ENCODE data around the gene HOXA4. TPM values are rescaled to one million over a fixed set of nuclear protein-coding genes. Genes with fewer than 3 reads are reported as not detected.

The HOXA4 gene
- total and polyA plus RNA-seq, 2 of the 4 experiments (the other 2 are of a cell fraction), result 0.36 to 8.0 TPM

DNA sequence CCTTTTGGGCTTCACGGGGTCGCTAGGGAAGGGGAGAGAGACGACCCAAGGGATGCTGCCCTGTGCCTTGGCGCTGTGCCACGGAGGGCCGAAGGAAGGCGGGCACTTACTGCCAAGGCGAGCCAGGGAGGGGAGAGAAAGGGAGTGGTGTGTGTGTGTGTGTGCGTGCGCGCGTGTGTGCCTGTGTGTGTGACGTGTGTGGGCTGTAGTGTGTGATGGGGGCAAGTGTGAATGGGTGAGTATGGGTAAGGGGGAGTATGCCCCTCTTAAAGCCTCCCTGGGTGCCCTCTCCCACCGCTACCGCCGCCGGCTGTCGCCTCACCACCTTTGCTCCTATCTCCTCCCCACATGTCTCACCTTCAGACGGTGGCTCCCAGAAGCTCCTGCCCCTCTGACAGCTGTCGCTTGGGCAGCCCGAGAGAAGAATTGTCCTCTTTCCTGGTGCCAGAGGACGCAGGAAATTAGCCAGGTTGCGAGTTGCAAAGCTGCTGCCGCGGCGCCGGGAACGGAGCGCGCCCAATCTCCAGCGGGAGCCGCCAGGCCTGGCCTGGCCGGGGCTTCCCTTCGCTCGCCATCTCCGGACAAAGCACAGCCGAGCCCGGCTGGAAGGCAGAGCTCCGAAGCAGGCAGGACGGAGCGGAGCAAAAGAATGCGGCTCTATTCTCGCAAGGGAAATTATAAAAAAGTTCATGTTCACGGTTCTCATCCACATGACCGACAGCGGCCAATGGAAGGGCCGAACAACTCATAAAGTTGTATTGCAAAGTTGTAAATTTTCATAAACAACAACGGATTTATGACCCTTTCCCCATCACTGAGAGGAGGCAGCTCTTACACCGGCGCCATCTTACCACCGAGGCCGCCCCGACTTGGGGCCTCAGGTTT is 21.6 kb upstream of the HOXA4 start, which contains the start of gene HOXA3:
TSS of gene HOXA3 (minus strand) at position 653 of the 885 bp plus-strand sequence. CDS start 41,943 bp downstream, outside the sequence.
- Histone ChIP-seq H3K23ac (ENCODE audit: low read depth, low read length) (peak within 1 kb of the TSS; percentile 73), H3K79me1 (ENCODE audit: low read depth in 1 of 2, low read length in 2 of 2) (0 out of 4 replicates have a peak, but pooled peaks cover 0 to 19% of the 10 kb centered on the region in 2 experiments), H3K9me1 (ENCODE audit: insufficient read depth, low read length) (peaks cover 3% of the 10 kb centered on the region; the same call in 1 of the 2 replicates), H3K4ac (ENCODE audit: low read depth, low read length) (peak within 1 kb of the TSS; percentile 57), H2BK15ac (ENCODE audit: low read depth, low read length) (peak within 1 kb of the TSS; percentile 27; the same call in 2 of the 3 replicates), H2AK5ac (ENCODE audit: low read depth, low read length) (peak within 1 kb of the TSS; percentile 15; the same call in 1 of the 2 replicates), H4K5ac (ENCODE audit: low read depth, low read length) (peak within 1 kb of the TSS; percentile 67; the same call in 1 of the 2 replicates), H2AK9ac (replicated peaks; ENCODE audit: low read depth, low read length, poor library complexity) (peak within 1 kb of the TSS; percentile 38), H2AFZ (replicated peaks; ENCODE audit: low read length, poor library complexity) (peak within 1 kb of the TSS; percentile 87), H3K4me2 (ENCODE audit: low read depth, low read length) (peak within 1 kb of the TSS; percentile 87), H3K36me3 (ENCODE audit: control insufficient read depth, insufficient read depth, low read length) (no peaks in the 10 kb centered on the region), H3K9ac (ENCODE audit: low read depth, low read length) (peak within 1 kb of the TSS; percentile 54), H3K4me3 (ENCODE audit: insufficient read depth, low read depth, low read length) (peak within 1 kb of the TSS; percentile 54), H3K4me1 (ENCODE audit: control insufficient read depth, insufficient read depth, low read length) (peaks cover 12% of the 10 kb centered on the region), H4K20me1 (ENCODE audit: insufficient read depth, low read length) (no peaks in the 10 kb centered on the region), H3K18ac (ENCODE audit: low read depth, low read length) (peak within 1 kb of the TSS; percentile 31; the same call in 1 of the 2 replicates), H3K9me3 (ENCODE audit: control insufficient read depth, insufficient read depth, low read length) (no peaks in the 10 kb centered on the region), H2BK20ac (ENCODE audit: low read depth, low read length) (0 out of 2 replicates have a peak within 1 kb of the TSS, but pooled peaks have one; percentile 6), H4K8ac (ENCODE audit: low read depth in 2 of 2, low read length in 2 of 2) (peak within 1 kb of the TSS; percentile 55 to 68; a peak in 3 of 4 replicates), H4K91ac (ENCODE audit: insufficient read depth, low read depth, low read length) (peak within 1 kb of the TSS; percentile 40), H3K56ac (ENCODE audit: extremely low read depth, insufficient read depth, low read length) (no peak within 1 kb of the TSS), H3K27me3 (ENCODE audit: control insufficient read depth, insufficient read depth, low read length) (no peaks in the 10 kb centered on the region), H3K14ac (replicated peaks; ENCODE audit: low read depth, low read length) (peak within 1 kb of the TSS; percentile 69), H3K27ac (ENCODE audit: insufficient read depth, low read length) (peak within 1 kb of the TSS; percentile 81), H2BK120ac (ENCODE audit: low read depth, low read length) (peak within 1 kb of the TSS; percentile 57; the same call in 1 of the 2 replicates), H2BK5ac (ENCODE audit: low read depth, low read length, poor library complexity, severe bottlenecking) (peak within 1 kb of the TSS; percentile 18)
- intact Hi-C loops (cut with micrococcal nuclease), result no loop called here
- WGBS, 2 experiments (ENCODE audit: extremely low coverage in 2 of 2, insufficient read length in 1 of 2), result 19% methylated on average over 12 of the region's 53 CpGs; no CpG with 5 or more reads in 1 of the 2 experiments
- peak; percentile 2 for ATAC-seq (ENCODE audit: low read depth)
- dilution Hi-C loops (cut with HindIII; ENCODE audit: low sequenced_read_pairs, unreplicated experiment), result no loop called here
- CTCF ChIA-PET, result interaction anchor here (0.8 kb wide), 1 partner anchor 8 kb away, joined by 3 read pairs; no protein-coding TSS in a partner anchor
- BruUV-seq (replicated peaks), result no TSS peak
- POLR2A ChIA-PET (ENCODE audit: unreplicated experiment), result no interaction called here
- peak; percentile 59 for DNase-seq
- in situ Hi-C loops (cut with MboI; ENCODE audit: low sequenced_read_pairs), result no loop called here
- TF ChIP-seq, protein P1, sequence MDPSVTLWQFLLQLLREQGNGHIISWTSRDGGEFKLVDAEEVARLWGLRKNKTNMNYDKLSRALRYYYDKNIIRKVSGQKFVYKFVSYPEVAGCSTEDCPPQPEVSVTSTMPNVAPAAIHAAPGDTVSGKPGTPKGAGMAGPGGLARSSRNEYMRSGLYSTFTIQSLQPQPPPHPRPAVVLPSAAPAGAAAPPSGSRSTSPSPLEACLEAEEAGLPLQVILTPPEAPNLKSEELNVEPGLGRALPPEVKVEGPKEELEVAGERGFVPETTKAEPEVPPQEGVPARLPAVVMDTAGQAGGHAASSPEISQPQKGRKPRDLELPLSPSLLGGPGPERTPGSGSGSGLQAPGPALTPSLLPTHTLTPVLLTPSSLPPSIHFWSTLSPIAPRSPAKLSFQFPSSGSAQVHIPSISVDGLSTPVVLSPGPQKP (IDR thresholded peaks at IDR 0.05; ENCODE audit: borderline replicate concordance, low read depth, low read length), result no peak
- TF ChIP-seq CHD1 (IDR thresholded peaks at IDR 0.05; ENCODE audit: low read depth, low read length) (no peak), POLR2A (IDR thresholded peaks at IDR 0.05; ENCODE audit: low read depth, low read length) (0 out of 2 replicates have a peak, but pooled peaks have one; percentile 42), BHLHE40 (IDR thresholded peaks at IDR 0.05; ENCODE audit: low read depth, low read length) (no peak), FOS (IDR thresholded peaks at IDR 0.05; ENCODE audit: low read depth, low read length) (no peak), MAFK (IDR thresholded peaks at IDR 0.05; ENCODE audit: low read depth, low read length) (no peak), RFX5 (IDR thresholded peaks at IDR 0.05; ENCODE audit: low read depth, low read length) (no peak), MXI1 (IDR thresholded peaks at IDR 0.05; ENCODE audit: borderline replicate concordance, low read depth, low read length) (no peak), NFE2L2 (IDR thresholded peaks at IDR 0.05; ENCODE audit: low read depth, low read length) (no peak), RCOR1 (IDR thresholded peaks at IDR 0.05; ENCODE audit: insufficient replicate concordance, low read length) (no peak), CEBPB (IDR thresholded peaks at IDR 0.05; ENCODE audit: low read depth, low read length) (no peak)
- TF ChIP-seq, protein P2, sequence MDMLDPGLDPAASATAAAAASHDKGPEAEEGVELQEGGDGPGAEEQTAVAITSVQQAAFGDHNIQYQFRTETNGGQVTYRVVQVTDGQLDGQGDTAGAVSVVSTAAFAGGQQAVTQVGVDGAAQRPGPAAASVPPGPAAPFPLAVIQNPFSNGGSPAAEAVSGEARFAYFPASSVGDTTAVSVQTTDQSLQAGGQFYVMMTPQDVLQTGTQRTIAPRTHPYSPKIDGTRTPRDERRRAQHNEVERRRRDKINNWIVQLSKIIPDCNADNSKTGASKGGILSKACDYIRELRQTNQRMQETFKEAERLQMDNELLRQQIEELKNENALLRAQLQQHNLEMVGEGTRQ (IDR thresholded peaks at IDR 0.05; ENCODE audit: low read depth, low read length), result peak; percentile 65; the same call in 1 of the 2 replicates
- TF ChIP-seq, protein P3, sequence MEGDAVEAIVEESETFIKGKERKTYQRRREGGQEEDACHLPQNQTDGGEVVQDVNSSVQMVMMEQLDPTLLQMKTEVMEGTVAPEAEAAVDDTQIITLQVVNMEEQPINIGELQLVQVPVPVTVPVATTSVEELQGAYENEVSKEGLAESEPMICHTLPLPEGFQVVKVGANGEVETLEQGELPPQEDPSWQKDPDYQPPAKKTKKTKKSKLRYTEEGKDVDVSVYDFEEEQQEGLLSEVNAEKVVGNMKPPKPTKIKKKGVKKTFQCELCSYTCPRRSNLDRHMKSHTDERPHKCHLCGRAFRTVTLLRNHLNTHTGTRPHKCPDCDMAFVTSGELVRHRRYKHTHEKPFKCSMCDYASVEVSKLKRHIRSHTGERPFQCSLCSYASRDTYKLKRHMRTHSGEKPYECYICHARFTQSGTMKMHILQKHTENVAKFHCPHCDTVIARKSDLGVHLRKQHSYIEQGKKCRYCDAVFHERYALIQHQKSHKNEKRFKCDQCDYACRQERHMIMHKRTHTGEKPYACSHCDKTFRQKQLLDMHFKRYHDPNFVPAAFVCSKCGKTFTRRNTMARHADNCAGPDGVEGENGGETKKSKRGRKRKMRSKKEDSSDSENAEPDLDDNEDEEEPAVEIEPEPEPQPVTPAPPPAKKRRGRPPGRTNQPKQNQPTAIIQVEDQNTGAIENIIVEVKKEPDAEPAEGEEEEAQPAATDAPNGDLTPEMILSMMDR (conservative IDR thresholded peaks at IDR 0.05; ENCODE audit: low read depth, low read length), result no peak

Data from IMR-90 (cell line).